ENCODE measurements around the gene LYPD5. TPM values are rescaled to one million over a fixed set of nuclear protein-coding genes. Genes with fewer than 3 reads are reported as not detected.

Gene LYPD5
- total RNA-seq, 1 donor from 2014 or later, result not detected

DNA sequence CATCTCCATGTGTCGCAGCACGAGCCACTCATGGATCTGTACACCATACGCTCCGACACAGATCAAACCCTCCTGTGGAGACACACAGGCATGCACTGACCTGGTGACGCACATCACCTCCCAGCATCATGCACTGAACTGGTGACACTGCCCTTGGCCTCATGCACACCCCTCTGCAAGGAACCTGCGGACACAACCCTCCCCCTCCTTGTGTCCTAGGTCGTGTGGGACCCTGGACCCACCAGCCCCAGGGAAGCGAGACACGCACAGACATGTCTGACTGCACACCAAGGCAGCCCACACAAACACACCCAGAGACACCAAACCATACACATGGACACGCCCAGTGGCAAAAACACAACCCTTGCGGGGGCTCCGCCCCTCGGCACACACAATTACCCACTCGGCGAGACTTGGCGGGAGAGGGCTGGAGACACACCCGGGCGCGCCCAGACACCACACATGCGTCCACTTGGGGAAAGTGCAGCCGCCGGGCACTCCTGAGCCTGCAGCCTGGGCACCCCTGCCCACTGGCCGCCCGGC, 19.5 kb downstream of the LYPD5 start:
- no peaks in the 10 kb centered on the region for H3K36me3 Mint-ChIP-seq (ENCODE audit: low read depth)
- no peak for DNase-seq (ENCODE audit: low read depth, low spot score)
- TF ChIP-seq, protein P1, sequence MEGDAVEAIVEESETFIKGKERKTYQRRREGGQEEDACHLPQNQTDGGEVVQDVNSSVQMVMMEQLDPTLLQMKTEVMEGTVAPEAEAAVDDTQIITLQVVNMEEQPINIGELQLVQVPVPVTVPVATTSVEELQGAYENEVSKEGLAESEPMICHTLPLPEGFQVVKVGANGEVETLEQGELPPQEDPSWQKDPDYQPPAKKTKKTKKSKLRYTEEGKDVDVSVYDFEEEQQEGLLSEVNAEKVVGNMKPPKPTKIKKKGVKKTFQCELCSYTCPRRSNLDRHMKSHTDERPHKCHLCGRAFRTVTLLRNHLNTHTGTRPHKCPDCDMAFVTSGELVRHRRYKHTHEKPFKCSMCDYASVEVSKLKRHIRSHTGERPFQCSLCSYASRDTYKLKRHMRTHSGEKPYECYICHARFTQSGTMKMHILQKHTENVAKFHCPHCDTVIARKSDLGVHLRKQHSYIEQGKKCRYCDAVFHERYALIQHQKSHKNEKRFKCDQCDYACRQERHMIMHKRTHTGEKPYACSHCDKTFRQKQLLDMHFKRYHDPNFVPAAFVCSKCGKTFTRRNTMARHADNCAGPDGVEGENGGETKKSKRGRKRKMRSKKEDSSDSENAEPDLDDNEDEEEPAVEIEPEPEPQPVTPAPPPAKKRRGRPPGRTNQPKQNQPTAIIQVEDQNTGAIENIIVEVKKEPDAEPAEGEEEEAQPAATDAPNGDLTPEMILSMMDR (conservative IDR thresholded peaks at IDR 0.05), result no peak
- H3K4me1 Mint-ChIP-seq, result peaks cover 54% of the 10 kb centered on the region
- H3K27ac Mint-ChIP-seq (ENCODE audit: unreplicated experiment), result no peak overlapping the region
- no peaks in the 10 kb centered on the region for H3K9me3 Mint-ChIP-seq
- no peak overlapping the region for H3K4me3 Mint-ChIP-seq
- H3K27me3 Mint-ChIP-seq (ENCODE audit: low read depth), result peaks cover 17% of the 10 kb centered on the region

DNA sequence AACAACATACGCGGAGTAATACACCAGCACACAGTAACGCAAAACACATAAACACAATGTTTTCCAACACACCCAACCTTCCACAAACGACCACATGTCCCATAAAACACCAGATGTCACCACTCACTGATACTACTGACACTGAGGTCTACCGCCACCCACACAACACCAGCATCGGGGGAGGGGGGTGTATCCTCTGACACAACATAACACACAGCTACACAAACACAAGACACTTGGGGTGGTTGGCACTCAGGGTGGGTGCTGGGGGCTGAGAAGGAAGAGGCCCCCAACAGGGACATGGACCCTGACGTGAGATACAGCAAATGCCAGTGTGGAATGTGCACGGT, 20.0 kb downstream of the LYPD5 start:
- H3K4me1 Mint-ChIP-seq, result peaks cover 58% of the 10 kb centered on the region
- no peaks in the 10 kb centered on the region for H3K9me3 Mint-ChIP-seq
- no peaks in the 10 kb centered on the region for H3K36me3 Mint-ChIP-seq (ENCODE audit: low read depth)
- H3K27me3 Mint-ChIP-seq (ENCODE audit: low read depth), result peaks cover 18% of the 10 kb centered on the region
- H3K4me3 Mint-ChIP-seq, result no peak overlapping the region
- no peak overlapping the region for H3K27ac Mint-ChIP-seq (ENCODE audit: unreplicated experiment)
- TF ChIP-seq, protein P1 (conservative IDR thresholded peaks at IDR 0.05), result no peak
- no peak for DNase-seq (ENCODE audit: low read depth, low spot score)

DNA sequence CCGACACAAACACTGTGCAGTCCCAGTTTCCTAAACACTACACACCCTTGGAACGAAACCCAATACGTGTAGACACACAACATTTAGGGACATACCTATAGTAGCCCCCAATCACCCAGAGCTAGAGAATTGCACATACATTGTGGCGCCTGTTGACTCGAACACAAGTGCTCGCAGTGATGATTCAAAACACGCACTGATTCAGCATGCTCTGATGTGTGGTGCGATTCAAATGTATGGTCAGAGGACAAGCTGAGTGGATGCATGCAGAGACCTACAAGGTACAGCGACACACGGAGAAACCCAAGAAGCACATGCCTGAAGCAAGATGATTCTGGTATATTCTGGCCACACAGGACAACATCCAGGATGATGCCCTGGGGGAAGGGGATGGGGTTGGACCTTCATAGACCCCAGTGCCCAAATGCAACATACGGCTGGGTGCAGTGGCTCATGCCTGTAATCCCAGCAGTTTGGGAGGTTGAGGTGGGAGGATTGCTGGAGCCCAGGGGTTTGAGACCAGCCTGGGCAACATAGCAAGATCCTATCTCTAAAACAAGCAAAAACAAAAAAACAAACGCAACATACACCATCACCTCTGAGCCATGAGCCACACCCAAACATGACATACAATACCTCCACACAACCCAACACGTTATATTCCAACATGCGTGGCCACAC, 20.5 kb downstream of the LYPD5 start:
- Mint-ChIP-seq H3K27ac (ENCODE audit: unreplicated experiment) (no peak overlapping the region), H3K4me3 (no peak overlapping the region), H3K27me3 (ENCODE audit: low read depth) (peaks cover 20% of the 10 kb centered on the region), H3K36me3 (ENCODE audit: low read depth) (no peaks in the 10 kb centered on the region), H3K4me1 (peaks cover 62% of the 10 kb centered on the region), H3K9me3 (no peaks in the 10 kb centered on the region)
- TF ChIP-seq, protein P1 (conservative IDR thresholded peaks at IDR 0.05), result no peak
- no peak for DNase-seq (ENCODE audit: low read depth, low spot score)

DNA sequence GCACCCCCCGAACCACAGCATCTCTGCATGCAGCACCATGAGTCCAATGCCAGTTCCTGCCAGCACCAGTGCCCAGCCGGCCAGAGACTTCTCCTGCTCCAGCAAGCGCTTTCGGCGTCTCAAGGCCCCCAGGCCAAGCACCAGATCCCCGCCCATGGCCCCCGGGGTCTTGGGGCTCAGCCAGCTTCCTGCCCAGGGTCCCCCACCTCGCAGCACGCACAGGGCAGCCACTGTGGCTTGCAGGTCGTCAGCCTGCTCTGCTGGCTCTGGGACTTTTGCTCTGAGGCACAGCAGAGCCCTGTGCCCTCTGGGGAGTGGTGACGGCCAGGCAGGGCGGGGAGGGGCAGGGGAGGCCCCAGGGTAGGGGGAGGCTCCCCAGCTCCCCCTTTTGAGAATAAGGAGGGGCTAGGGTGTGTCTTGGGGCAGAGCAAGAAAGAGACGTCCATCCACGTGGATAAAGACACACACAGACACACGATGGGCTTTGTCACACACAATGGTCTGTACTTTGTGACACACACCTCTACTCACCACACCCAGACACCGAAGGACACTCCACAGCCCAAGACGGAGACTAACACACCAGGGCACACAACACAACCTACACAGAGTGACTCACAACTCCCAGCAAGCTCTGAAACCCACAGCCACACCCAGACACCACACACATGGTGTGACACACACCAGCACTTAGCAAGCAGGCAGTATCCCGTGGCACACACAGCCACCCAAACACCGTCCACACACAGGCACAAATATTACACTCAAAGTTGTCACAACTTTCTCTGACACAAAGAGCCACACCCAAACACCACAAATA, 21.3 kb downstream of the LYPD5 start, which contains the start of gene KCNN4:
Gene KCNN4 (minus strand): TSS at position 268 of the 820 bp plus-strand sequence. CDS start 112 bp downstream, at position 156.
- Mint-ChIP-seq H3K27ac (ENCODE audit: unreplicated experiment) (peak within 1 kb of the TSS; percentile 10), H3K9me3 (no peaks in the 10 kb centered on the region), H3K4me3 (no peak within 1 kb of the TSS), H3K4me1 (peaks cover 67% of the 10 kb centered on the region), H3K27me3 (ENCODE audit: low read depth) (peaks cover 22% of the 10 kb centered on the region), H3K36me3 (ENCODE audit: low read depth) (no peaks in the 10 kb centered on the region)
- TF ChIP-seq, protein P1 (conservative IDR thresholded peaks at IDR 0.05), result no peak
- DNase-seq (ENCODE audit: low read depth, low spot score), result no peak

DNA sequence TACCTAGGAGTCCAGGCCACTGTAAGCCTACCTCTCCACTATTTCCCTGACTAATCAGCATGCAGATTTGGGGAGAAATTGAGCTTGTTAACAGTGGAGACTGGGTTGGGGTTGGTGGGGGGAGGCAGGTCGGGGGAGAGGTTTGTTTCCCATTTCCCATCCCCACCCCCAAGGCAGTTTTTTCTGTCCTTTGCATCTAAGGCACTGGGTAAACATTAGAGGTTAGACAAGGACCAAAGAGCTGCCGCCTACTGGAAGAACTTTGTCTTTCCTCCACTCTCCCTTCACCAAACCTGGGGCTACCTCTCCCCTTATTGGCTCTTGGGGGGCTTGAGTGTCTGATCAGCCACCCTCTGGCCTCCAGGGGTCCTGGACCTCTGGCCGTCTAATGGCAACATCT, 22.4 kb downstream of the LYPD5 start:
- Mint-ChIP-seq H3K36me3 (ENCODE audit: low read depth) (no peaks in the 10 kb centered on the region), H3K4me1 (peaks cover 69% of the 10 kb centered on the region), H3K27me3 (ENCODE audit: low read depth) (peaks cover 28% of the 10 kb centered on the region), H3K9me3 (no peaks in the 10 kb centered on the region), H3K27ac (ENCODE audit: unreplicated experiment) (no peak overlapping the region), H3K4me3 (no peak overlapping the region)
- no peak for DNase-seq (ENCODE audit: low read depth, low spot score)
- TF ChIP-seq, protein P1 (conservative IDR thresholded peaks at IDR 0.05), result no peak

All from neural crest cell (in vitro differentiated cells).